A673 (cell line): Measurements from ENCODE around the gene KANSL1.

Source experiments
- CTCF ChIP-seq: fragments of 300-800, 200-600 bp; sonication (generic); conservative IDR thresholded peaks from 2 replicates; pipeline ENCODE4 v1.5.1; 2017; ENCODE audit warnings: low read depth, mild to moderate bottlenecking, antibody characterized with exemption, low read length, moderate library complexity, mixed read lengths
- EZH2 ChIP-seq: fragments of 200-600 bp; sonication (generic); IDR thresholded peaks from 2 replicates; pipeline ENCODE4 v1.6.1; 2017; ENCODE audit warnings: borderline replicate concordance, low read depth, mild to moderate bottlenecking, mixed read lengths, antibody characterized with exemption, low read length; ENCODE audit not compliant: poor library complexity, severe bottlenecking

- TF ChIP-seq CTCF, result no peak
- no peak for TF ChIP-seq EZH2
These were observed 200.3 kb downstream of the KANSL1 start for GRCh38 chr17:45992904-45993303.
